Measurements from ENCODE around the gene OR2A12.

- TF ChIP-seq FOXK2 (IDR thresholded peaks at IDR 0.05) (no peak), ZNF264 (CRISPR knock-in tag; IDR thresholded peaks at IDR 0.05) (no peak), ZNF530 (CRISPR knock-in tag; IDR thresholded peaks at IDR 0.05; ENCODE audit: low read depth) (no peak), ZNF556 (CRISPR knock-in tag; IDR thresholded peaks at IDR 0.05; ENCODE audit: borderline replicate concordance) (no peak), ZNF777 (CRISPR knock-in tag; IDR thresholded peaks at IDR 0.05) (no peak), ELF4 (CRISPR knock-in tag; IDR thresholded peaks at IDR 0.05; ENCODE audit: borderline replicate concordance) (no peak), SRF (IDR thresholded peaks at IDR 0.05; ENCODE audit: low read depth, low read length) (no peak), HCFC1 (IDR thresholded peaks at IDR 0.05; ENCODE audit: low read depth, low read length) (no peak), MAX (IDR thresholded peaks at IDR 0.05) (no peak), ZNF3 (CRISPR knock-in tag; IDR thresholded peaks at IDR 0.05) (no peak), ADNP (CRISPR knock-in tag; IDR thresholded peaks at IDR 0.05) (no peak), HBP1 (CRISPR knock-in tag; IDR thresholded peaks at IDR 0.05; ENCODE audit: low read depth) (no peak), CTCF (CRISPR knock-in tag; IDR thresholded peaks at IDR 0.05) (no peak), ZBTB40 (IDR thresholded peaks at IDR 0.05) (no peak), ZBTB40 (CRISPR knock-in tag; IDR thresholded peaks at IDR 0.05) (no peak)
These were observed 46.2 kb downstream of the OR2A12 start for GRCh38 chr7:144132262-144132661.
